ENCODE measurements around the gene FADS3. TPM values are rescaled to one million over a fixed set of nuclear protein-coding genes. Genes with fewer than 3 reads are reported as not detected.

Gene FADS3
- total RNA-seq, 1 experiment from 2014 or later, result 67.9 TPM

DNA sequence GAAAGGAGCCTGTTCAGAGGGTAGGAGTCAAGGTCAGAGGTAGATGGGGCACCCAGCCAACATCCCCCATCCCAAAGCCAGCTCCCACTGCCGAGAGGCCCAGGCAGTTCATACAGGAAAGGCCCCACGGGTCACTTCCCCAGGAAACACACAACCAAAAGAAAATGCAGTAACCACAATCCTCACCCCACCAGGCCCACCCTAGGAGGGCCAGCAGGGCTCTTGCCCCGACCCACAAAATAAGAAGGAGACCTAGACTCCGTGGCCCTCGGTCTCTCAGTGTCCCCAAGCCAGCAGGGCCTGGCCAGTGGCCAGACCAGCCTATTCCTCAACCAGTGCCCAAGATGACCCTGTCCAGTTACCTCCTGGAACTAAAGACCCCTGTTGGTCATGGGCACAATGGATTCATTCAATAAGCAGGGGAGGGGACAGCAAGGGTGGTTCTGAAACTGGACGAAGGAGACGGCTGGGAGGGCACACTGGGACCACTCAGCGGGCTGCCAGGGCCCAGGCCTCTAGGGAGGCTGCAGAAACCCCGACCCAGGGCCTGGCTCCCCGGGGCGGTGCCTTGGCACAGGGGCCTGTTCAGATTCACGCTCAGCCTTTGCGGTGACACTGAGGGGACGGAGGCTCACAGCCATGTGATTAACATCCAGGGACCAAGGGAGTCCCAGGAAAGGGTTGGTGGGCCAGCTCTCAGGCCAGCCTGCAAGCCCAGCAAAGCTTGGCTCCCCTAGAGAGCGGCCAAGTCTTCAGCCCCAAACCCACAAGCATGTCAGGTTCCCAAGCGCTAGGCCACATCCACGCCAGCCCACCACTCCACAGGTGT, 20.6 kb upstream of the FADS3 start:
- H3K4me2 ChIP-seq (ENCODE audit: low read length), result no peak overlapping the region
- no peak for ATAC-seq
- H3K36me3 ChIP-seq (ENCODE audit: low read depth, low read length), result no peaks in the 10 kb centered on the region
- intact Hi-C loops (cut with micrococcal nuclease), result no loop called here
- POLR2A ChIA-PET (ENCODE audit: unreplicated experiment), result no interaction called here
- no peak for DNase-seq
- no peaks in the 10 kb centered on the region for H3K27me3 ChIP-seq (ENCODE audit: low read length)
- TF ChIP-seq, protein P1, sequence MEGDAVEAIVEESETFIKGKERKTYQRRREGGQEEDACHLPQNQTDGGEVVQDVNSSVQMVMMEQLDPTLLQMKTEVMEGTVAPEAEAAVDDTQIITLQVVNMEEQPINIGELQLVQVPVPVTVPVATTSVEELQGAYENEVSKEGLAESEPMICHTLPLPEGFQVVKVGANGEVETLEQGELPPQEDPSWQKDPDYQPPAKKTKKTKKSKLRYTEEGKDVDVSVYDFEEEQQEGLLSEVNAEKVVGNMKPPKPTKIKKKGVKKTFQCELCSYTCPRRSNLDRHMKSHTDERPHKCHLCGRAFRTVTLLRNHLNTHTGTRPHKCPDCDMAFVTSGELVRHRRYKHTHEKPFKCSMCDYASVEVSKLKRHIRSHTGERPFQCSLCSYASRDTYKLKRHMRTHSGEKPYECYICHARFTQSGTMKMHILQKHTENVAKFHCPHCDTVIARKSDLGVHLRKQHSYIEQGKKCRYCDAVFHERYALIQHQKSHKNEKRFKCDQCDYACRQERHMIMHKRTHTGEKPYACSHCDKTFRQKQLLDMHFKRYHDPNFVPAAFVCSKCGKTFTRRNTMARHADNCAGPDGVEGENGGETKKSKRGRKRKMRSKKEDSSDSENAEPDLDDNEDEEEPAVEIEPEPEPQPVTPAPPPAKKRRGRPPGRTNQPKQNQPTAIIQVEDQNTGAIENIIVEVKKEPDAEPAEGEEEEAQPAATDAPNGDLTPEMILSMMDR (conservative IDR thresholded peaks at IDR 0.05; ENCODE audit: low read depth, low read length), result no peak
- TF ChIP-seq EZH2 (IDR thresholded peaks at IDR 0.05; ENCODE audit: low read length, unreplicated experiment) (no peak), EZH2phosphoT487 (IDR thresholded peaks at IDR 0.05; ENCODE audit: borderline replicate concordance, low read length) (no peak)
- H3F3A ChIP-seq (ENCODE audit: low read length, unreplicated experiment), result no peaks in the 10 kb centered on the region
- H2AFZ ChIP-seq (ENCODE audit: low read length), result no peak overlapping the region
- CTCF ChIA-PET, result no interaction called here
- no peak overlapping the region for H3K27ac ChIP-seq (ENCODE audit: low read length)
- BruUV-seq (replicated peaks), result no TSS peak
- no peak overlapping the region for H3K9ac ChIP-seq (ENCODE audit: low read length)
- no peaks in the 10 kb centered on the region for H3K9me3 ChIP-seq (ENCODE audit: low read length)
- H3K4me1 ChIP-seq (ENCODE audit: insufficient read depth, low read length), result no peaks in the 10 kb centered on the region
- no peaks in the 10 kb centered on the region for H3K79me2 ChIP-seq (ENCODE audit: low read length)
- H3K4me3 ChIP-seq (ENCODE audit: low read length), result no peak overlapping the region
- no peaks in the 10 kb centered on the region for H4K20me1 ChIP-seq (ENCODE audit: low read length)
- H3K9me2 ChIP-seq (replicated peaks; ENCODE audit: low read length), result no peaks in the 10 kb centered on the region

DNA sequence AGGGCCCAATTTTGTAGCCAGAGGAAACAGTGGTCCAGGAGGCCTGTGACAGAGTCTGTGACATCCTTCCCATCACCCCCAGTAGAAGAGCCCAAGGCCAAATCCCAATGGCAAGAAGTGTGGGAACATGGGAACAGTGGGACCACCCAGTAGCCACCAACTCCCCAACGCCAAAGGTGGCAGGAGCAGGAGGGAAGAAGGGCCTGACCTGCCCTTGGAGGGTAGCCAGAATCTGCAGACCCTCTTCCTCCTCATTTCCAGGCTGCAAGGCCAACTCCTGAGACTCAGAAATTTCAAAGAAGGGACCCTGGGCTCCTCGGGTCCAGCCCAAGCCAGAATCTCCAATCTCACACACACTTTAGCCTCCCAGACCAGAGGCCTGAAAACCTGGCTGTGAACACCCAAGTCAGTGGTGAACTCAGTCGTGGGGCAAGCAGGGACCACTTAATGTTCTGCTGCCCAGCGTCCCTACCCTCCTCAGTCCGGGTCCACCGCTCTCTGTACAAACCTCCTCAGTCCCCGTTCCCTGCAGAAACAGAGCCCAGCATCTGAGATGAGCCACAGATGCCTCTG, 19.9 kb upstream of the FADS3 start:
- H3K4me3 ChIP-seq (ENCODE audit: low read length), result no peak overlapping the region
- no peaks in the 10 kb centered on the region for H3F3A ChIP-seq (ENCODE audit: low read length, unreplicated experiment)
- no peaks in the 10 kb centered on the region for H3K79me2 ChIP-seq (ENCODE audit: low read length)
- TF ChIP-seq, protein P1 (conservative IDR thresholded peaks at IDR 0.05; ENCODE audit: low read depth, low read length), result no peak
- TF ChIP-seq EZH2 (IDR thresholded peaks at IDR 0.05; ENCODE audit: low read length, unreplicated experiment), result no peak
- TF ChIP-seq EZH2phosphoT487 (IDR thresholded peaks at IDR 0.05; ENCODE audit: borderline replicate concordance, low read length), result no peak
- ATAC-seq (no peak), DNase-seq (no peak)
- CTCF ChIA-PET, result no interaction called here
- no peaks in the 10 kb centered on the region for H3K4me1 ChIP-seq (ENCODE audit: insufficient read depth, low read length)
- no peak overlapping the region for H3K4me2 ChIP-seq (ENCODE audit: low read length)
- H2AFZ ChIP-seq (ENCODE audit: low read length), result no peak overlapping the region
- H3K9me3 ChIP-seq (ENCODE audit: low read length), result no peaks in the 10 kb centered on the region
- H3K27me3 ChIP-seq (ENCODE audit: low read length), result no peaks in the 10 kb centered on the region
- H3K9ac ChIP-seq (ENCODE audit: low read length), result no peak overlapping the region
- intact Hi-C loops (cut with micrococcal nuclease), result no loop called here
- H4K20me1 ChIP-seq (ENCODE audit: low read length), result no peaks in the 10 kb centered on the region
- no peaks in the 10 kb centered on the region for H3K36me3 ChIP-seq (ENCODE audit: low read depth, low read length)
- no TSS peak for BruUV-seq (replicated peaks)
- H3K27ac ChIP-seq (ENCODE audit: low read length), result no peak overlapping the region
- POLR2A ChIA-PET (ENCODE audit: unreplicated experiment), result no interaction called here
- H3K9me2 ChIP-seq (replicated peaks; ENCODE audit: low read length), result no peaks in the 10 kb centered on the region
